Upper lobe of left lung (tissue), 4 donors: Measurements from ENCODE around the gene ZMYND8.

Experiments
- EP300 ChIP-seq, 4 donors: sonication (generic); formaldehyde crosslinking; IDR thresholded peaks; one replicate each; pipeline ENCODE4 v1.5.1; 2017; ENCODE audit warnings: antibody characterized with exemption in 4 of 4, control low read depth in 2 of 4
- TF ChIP-seq, protein P1 (sequence below), 6 experiments: fragments of 450-650 bp in 4 of 6; fragments of 200-600 bp in 2 of 6; sonication (generic) in 2 of 6; IDR thresholded peaks; one replicate each; pipeline ENCODE4 v1.5.1; 2016 to 2019; ENCODE audit warnings: antibody characterized with exemption in 6 of 6

- TF ChIP-seq EP300 (IDR thresholded peaks at IDR 0.05) = no peak
- TF ChIP-seq, protein P1, sequence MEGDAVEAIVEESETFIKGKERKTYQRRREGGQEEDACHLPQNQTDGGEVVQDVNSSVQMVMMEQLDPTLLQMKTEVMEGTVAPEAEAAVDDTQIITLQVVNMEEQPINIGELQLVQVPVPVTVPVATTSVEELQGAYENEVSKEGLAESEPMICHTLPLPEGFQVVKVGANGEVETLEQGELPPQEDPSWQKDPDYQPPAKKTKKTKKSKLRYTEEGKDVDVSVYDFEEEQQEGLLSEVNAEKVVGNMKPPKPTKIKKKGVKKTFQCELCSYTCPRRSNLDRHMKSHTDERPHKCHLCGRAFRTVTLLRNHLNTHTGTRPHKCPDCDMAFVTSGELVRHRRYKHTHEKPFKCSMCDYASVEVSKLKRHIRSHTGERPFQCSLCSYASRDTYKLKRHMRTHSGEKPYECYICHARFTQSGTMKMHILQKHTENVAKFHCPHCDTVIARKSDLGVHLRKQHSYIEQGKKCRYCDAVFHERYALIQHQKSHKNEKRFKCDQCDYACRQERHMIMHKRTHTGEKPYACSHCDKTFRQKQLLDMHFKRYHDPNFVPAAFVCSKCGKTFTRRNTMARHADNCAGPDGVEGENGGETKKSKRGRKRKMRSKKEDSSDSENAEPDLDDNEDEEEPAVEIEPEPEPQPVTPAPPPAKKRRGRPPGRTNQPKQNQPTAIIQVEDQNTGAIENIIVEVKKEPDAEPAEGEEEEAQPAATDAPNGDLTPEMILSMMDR (IDR thresholded peaks at IDR 0.05) = no peak
Observed at GRCh38 chr20:47243003-47243402, 113.5 kb downstream of the ZMYND8 start.
